Uterus (tissue), 2 donors: ENCODE data around the gene DHX29.

Experiments used
- POLR2A ChIP-seq, 2 donors: fragments of 450-650 bp; IDR thresholded peaks; one replicate each; pipeline ENCODE4 v1.6.1; 2016; ENCODE audit warnings: antibody characterized with exemption in 2 of 2, mild to moderate bottlenecking in 1 of 2, moderate library complexity in 1 of 2
- TF ChIP-seq, protein P1 (sequence below), 4 experiments: fragments of 200-600 bp in 2 of 4; fragments of 450-650 bp in 2 of 4; sonication (generic) in 2 of 4; IDR thresholded peaks; one replicate each; pipeline ENCODE4 v1.5.1; 2016 to 2019; ENCODE audit warnings: antibody characterized with exemption in 4 of 4, mild to moderate bottlenecking in 2 of 4, moderate library complexity in 1 of 4

GRCh38 chr5:55303238-55303690 lies 4.2 kb downstream of the DHX29 start:
- TF ChIP-seq, protein P1, sequence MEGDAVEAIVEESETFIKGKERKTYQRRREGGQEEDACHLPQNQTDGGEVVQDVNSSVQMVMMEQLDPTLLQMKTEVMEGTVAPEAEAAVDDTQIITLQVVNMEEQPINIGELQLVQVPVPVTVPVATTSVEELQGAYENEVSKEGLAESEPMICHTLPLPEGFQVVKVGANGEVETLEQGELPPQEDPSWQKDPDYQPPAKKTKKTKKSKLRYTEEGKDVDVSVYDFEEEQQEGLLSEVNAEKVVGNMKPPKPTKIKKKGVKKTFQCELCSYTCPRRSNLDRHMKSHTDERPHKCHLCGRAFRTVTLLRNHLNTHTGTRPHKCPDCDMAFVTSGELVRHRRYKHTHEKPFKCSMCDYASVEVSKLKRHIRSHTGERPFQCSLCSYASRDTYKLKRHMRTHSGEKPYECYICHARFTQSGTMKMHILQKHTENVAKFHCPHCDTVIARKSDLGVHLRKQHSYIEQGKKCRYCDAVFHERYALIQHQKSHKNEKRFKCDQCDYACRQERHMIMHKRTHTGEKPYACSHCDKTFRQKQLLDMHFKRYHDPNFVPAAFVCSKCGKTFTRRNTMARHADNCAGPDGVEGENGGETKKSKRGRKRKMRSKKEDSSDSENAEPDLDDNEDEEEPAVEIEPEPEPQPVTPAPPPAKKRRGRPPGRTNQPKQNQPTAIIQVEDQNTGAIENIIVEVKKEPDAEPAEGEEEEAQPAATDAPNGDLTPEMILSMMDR (IDR thresholded peaks at IDR 0.05): no peak
- no peak for TF ChIP-seq POLR2A (IDR thresholded peaks at IDR 0.05)
